HepG2 (cell line): Measurements from ENCODE around the gene CRISPLD2. TPM values are rescaled to one million over a fixed set of nuclear protein-coding genes. Genes with fewer than 3 reads are reported as not detected.

Experiments used
- BCL6 ChIP-seq: IDR thresholded peaks from 2 replicates; pipeline ENCODE4 v1.6.1; 2016; ENCODE audit warnings: missing genetic modification reagents, missing compliant biosample characterization
- GABPA ChIP-seq, 2 experiments: IDR thresholded peaks; 2 replicates each; pipeline ENCODE4 v1.6.1; 2011 to 2016; ENCODE audit warnings: low read depth in 2 of 2, low read length in 1 of 2, missing biosample characterization in 1 of 2, missing genetic modification characterization in 1 of 2
- GTF2F1 ChIP-seq: fragments of 150-350 bp; IDR thresholded peaks from 2 replicates; pipeline ENCODE4 v1.6.1; 2014; ENCODE audit warnings: low read length
- MATR3 ChIP-seq: sonication (generic); formaldehyde crosslinking; IDR thresholded peaks from 2 replicates; pipeline ENCODE4 v1.4.0; 2020; ENCODE audit warnings: missing genetic modification reagents
- NFYC ChIP-seq: IDR thresholded peaks from 2 replicates; pipeline ENCODE4 v1.6.1; 2016; ENCODE audit warnings: missing genetic modification reagents, missing compliant biosample characterization
- PRDM4 ChIP-seq: sonication (generic); formaldehyde crosslinking; IDR thresholded peaks from 2 replicates; pipeline ENCODE4 v1.9.0; 2021; ENCODE audit warnings: missing genetic modification reagents, borderline replicate concordance
- REPIN1 ChIP-seq: sonication (generic); formaldehyde crosslinking; IDR thresholded peaks from 2 replicates; pipeline ENCODE4 v1.8.0; 2022; ENCODE audit warnings: missing genetic modification reagents, low read depth, mild to moderate bottlenecking, borderline replicate concordance
- RNF2 ChIP-seq: fragments of 450-650 bp; conservative IDR thresholded peaks from 2 replicates; pipeline ENCODE4 v1.6.1; 2016; ENCODE audit warnings: low read depth
- TCF7 ChIP-seq: sonication (generic); IDR thresholded peaks from 2 replicates; pipeline ENCODE4 v1.6.1; 2016; ENCODE audit warnings: antibody characterized with exemption, low read depth
- WIZ ChIP-seq: sonication (generic); formaldehyde crosslinking; IDR thresholded peaks from 2 replicates; pipeline ENCODE4 v1.5.1; 2020; ENCODE audit warnings: mild to moderate bottlenecking, missing genetic modification reagents
- ZBTB39 ChIP-seq: sonication (generic); formaldehyde crosslinking; IDR thresholded peaks from 2 replicates; pipeline ENCODE4 v1.5.0; 2020; ENCODE audit warnings: missing genetic modification reagents
- ZFP36 ChIP-seq: fragments of 150-350 bp; IDR thresholded peaks from 2 replicates; pipeline ENCODE4 v1.6.1; 2018; ENCODE audit warnings: borderline replicate concordance, low read length, low read depth; ENCODE audit not compliant: partially characterized antibody
- ZMYM2 ChIP-seq: sonication (generic); formaldehyde crosslinking; IDR thresholded peaks from 2 replicates; pipeline ENCODE4 v1.8.0; 2022; ENCODE audit warnings: mild to moderate bottlenecking, missing genetic modification reagents
- ZNF264 ChIP-seq: sonication (generic); formaldehyde crosslinking; IDR thresholded peaks from 2 replicates; pipeline ENCODE4 v1.4.0; 2020; ENCODE audit warnings: missing genetic modification reagents
- ZNF296 ChIP-seq: sonication (generic); formaldehyde crosslinking; conservative IDR thresholded peaks from 2 replicates; pipeline ENCODE4 v1.5.0; 2020; ENCODE audit warnings: mild to moderate bottlenecking, missing genetic modification reagents
- ZNF30 ChIP-seq: sonication (generic); formaldehyde crosslinking; IDR thresholded peaks from 2 replicates; pipeline ENCODE4 v1.5.0; 2020; ENCODE audit warnings: mild to moderate bottlenecking, missing genetic modification reagents
- ZNF460 ChIP-seq: sonication (generic); formaldehyde crosslinking; IDR thresholded peaks from 2 replicates; pipeline ENCODE4 v1.5.1; 2020; ENCODE audit warnings: missing genetic modification reagents, mild to moderate bottlenecking, borderline replicate concordance
- ZNF496 ChIP-seq: sonication (generic); formaldehyde crosslinking; IDR thresholded peaks from 2 replicates; pipeline ENCODE4 v1.8.1; 2023; ENCODE audit warnings: mild to moderate bottlenecking, moderate library complexity, missing genetic modification reagents; ENCODE audit not compliant: insufficient replicate concordance
- ZNF605 ChIP-seq: sonication (generic); formaldehyde crosslinking; IDR thresholded peaks from 2 replicates; pipeline ENCODE4 v1.8.0; 2022; ENCODE audit warnings: mild to moderate bottlenecking, missing genetic modification reagents
- ZNF709 ChIP-seq: sonication (generic); formaldehyde crosslinking; IDR thresholded peaks from 2 replicates; pipeline ENCODE4 v1.5.0; 2020; ENCODE audit warnings: mild to moderate bottlenecking, missing genetic modification reagents
- ZNF746 ChIP-seq: sonication (generic); formaldehyde crosslinking; IDR thresholded peaks from 2 replicates; pipeline ENCODE4 v1.8.0; 2022; ENCODE audit warnings: mild to moderate bottlenecking, missing genetic modification reagents
- ZNF776 ChIP-seq: sonication (generic); formaldehyde crosslinking; IDR thresholded peaks from 2 replicates; pipeline ENCODE4 v1.4.0; 2020; ENCODE audit warnings: mild to moderate bottlenecking, missing genetic modification reagents
- ZNF883 ChIP-seq: sonication (generic); formaldehyde crosslinking; IDR thresholded peaks from 2 replicates; pipeline ENCODE4 v1.5.1; 2020; ENCODE audit warnings: mild to moderate bottlenecking, missing genetic modification reagents; ENCODE audit errors: not compliant biosample characterization
- polyA plus RNA-seq, 8 experiments: library from polyadenylated mRNA; depleted of rRNA in 3 of 8; stranded (reverse) in 7 of 8; unstranded in 1 of 8; fragments of >200 nt; fragmentation: Illumina TruSeq in 4 of 8; extraction: Trizol in 4 of 8; gene quantifications; 2 replicates each; pipeline versions ENCODE4 v1.2.1 to v1.2.3, GENCODE V29; 2011 to 2016; ENCODE audit warnings: low read depth in 4 of 8, missing spikeins in 1 of 8, mixed read lengths in 1 of 8; ENCODE audit not compliant: insufficient read depth in 1 of 8
- total RNA-seq, 5 experiments: library from RNA; depleted of rRNA; stranded (reverse); fragments of >200 nt; fragmentation: Illumina TruSeq; extraction: Trizol; gene quantifications; 2 replicates each; pipeline ENCODE4 v1.2.3, GENCODE V29; 2016; ENCODE audit warnings: low read depth in 1 of 5

Gene CRISPLD2
- total and polyA plus RNA-seq, 2 of the 13 experiments (the other 11 are each of a cell fraction or from before 2014, with no cell fraction given): 0.04 to 0.31 TPM

- TF ChIP-seq ZNF496 (CRISPR knock-in tag) (no peak), ZNF460 (CRISPR knock-in tag) (no peak), ZNF30 (CRISPR knock-in tag) (peak; percentile 91; the same call in 1 of the 2 replicates), ZMYM2 (CRISPR knock-in tag) (peak; percentile 75), GABPA (IDR thresholded peaks at IDR 0.05; ENCODE audit: low read depth, low read length) (no peak), GABPA (CRISPR knock-in tag; IDR thresholded peaks at IDR 0.05; ENCODE audit: low read depth) (no peak), ZNF776 (0 out of 2 replicates have a peak, but pooled peaks have one; percentile 70), ZFP36 (no peak), TCF7 (0 out of 2 replicates have a peak, but pooled peaks have one; percentile 37), BCL6 (CRISPR knock-in tag) (no peak), NFYC (CRISPR knock-in tag) (peak; percentile 52), ZNF605 (CRISPR knock-in tag) (peak; percentile 88), ZNF264 (no peak), PRDM4 (no peak), GTF2F1 (no peak), WIZ (peak; percentile 90), RNF2 (peak; percentile 66; the same call in 1 of the 2 replicates), ZNF709 (CRISPR knock-in tag) (no peak; the same call in 1 of the 2 replicates), REPIN1 (CRISPR knock-in tag) (peak; percentile 35; the same call in 1 of the 2 replicates), MATR3 (CRISPR knock-in tag) (no peak), ZBTB39 (CRISPR knock-in tag) (peak; percentile 87), ZNF746 (CRISPR knock-in tag) (peak; percentile 65; the same call in 1 of the 2 replicates), ZNF883 (CRISPR knock-in tag) (peak; percentile 74), ZNF296 (CRISPR knock-in tag) (peak; percentile 69; the same call in 1 of the 2 replicates)
These were observed 104.7 kb downstream of the CRISPLD2 start (continued) for GRCh38 chr16:84924331-84925091.
